8988T (cell line): ENCODE data around the gene KIAA1671.
A peak's percentile ranks its signal among the peaks of the same experiment; 100 is the strongest.

ENCODE experiments used
- DNase-seq: peaks from one replicate; pipeline ENCODE4 v3.0.0; 2011

The KIAA1671 gene

DNA sequence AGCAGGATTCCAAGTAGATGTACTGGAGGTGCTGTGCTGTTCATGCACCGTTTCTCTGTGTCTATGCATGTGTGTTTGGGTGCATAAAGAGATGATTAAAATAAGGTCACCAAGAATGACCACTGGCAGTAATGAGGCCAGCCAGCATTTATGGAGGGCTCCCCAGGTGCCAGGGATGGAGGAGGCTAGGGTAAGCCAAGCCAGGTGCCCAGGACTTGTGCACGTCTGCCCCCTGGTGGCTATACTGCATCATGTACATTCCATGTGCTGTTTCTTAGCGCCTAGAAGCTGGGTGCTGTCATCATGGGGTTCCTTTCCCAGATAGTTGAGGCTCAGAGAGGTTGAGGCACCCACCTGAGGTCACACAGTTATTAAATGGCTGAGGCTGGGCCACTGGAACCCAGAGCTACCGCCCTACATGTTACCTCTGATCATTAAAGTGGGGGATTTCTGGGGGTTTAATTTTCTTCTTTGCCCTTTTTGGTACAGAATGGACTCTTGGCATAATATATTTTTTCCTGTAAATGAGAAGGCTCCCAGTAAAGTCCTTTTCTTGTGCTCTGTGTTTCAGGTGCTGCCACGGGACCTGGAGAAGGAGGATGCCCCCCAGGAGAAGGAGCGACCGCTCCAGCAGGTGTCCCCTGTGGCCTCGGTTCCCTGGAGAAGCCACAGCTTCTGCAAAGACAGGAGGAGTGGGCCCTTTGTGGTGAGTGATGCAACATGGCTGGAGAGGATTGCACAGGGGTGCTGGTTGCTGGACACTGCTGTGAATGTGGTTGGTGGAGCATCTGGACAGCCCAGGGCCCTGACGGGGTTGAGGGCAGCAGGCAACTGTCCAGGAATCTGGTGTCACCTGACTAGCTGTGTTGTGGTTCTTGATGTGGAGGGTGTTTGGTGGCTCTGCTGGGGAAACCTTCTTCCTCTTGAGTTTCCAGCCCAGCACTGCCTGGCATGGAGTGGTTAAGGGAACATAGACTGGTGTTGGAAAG lies 96.4 kb downstream of the KIAA1671 start:
- peak; percentile 65 for DNase-seq

DNA sequence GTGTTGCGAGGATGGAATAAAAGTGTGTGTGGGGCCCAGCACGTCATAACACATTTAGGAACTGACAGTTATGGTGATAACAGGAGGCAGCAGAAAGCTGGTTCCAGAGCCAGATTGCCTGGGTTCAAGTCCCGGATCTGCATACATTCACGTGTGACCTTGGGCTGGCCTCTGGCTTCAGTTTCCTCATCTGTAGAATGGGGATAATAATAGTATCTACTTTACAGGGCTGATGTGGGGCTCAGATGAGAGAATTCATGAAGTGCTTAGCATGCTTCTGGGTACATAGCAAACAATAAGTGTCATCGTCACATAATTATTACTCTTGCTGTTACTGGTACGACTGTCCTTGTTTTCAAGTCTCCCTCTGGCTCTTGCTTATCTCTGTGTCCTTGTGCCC lies 97.3 kb downstream of the KIAA1671 start:
- no peak for DNase-seq

DNA sequence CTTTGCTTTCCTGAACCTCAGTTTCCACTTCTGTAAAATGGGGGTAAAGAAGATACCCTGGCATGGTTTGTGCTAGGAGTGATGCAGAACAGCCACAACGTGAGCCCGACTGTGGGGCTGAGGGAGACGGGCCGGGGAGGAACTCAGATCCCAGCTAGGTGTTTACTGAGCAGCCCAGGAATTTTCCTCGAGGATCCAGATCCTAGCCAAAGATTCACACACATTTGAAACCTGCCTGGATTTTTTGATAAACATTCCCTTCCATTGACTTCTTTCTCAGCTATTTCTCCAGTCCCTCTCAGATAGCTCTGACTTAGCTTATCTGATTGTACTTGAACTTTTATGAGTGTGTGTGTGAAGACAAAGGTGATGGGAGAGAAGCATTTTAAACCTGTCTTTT lies 98.0 kb downstream of the KIAA1671 start:
- DNase-seq = no peak

- no peak for DNase-seq
Measured at GRCh38 chr22:25051073-25051472, 98.6 kb downstream of the KIAA1671 start.

GRCh38 chr22:25051983-25052710 lies 99.6 kb downstream of the KIAA1671 start:
- no peak for DNase-seq

DNA sequence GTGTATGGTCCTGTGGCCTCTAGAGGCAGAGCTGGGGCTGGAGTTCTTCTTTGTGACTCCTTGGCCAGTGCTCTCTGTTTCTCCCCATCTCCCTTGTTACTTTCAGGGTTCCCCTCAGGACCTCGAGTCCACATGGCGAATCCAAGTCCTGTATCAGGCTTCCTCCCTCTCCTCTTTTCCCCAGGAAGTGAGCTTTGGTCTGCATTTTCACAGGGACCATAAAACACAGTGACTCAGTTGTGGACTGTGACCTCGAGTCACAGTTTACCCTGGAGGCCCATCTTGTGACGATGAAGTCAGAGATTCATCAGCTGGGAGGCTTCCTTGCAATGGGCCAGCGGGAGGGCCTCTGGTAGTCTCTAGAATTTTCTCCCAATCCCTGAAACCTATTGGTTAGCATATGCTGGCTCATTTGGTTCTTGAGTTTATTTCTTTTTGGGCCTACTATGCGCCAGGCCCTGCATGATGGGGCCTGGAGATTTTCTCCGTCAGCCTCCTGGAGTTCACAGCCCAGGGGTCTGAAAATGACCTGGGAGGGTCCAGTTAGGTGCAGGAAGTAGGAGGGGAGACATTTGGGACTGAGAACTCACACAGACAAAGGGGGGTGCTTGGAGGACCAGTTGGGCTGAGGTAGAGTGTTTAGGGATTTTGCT lies 100.8 kb downstream of the KIAA1671 start:
- no peak for DNase-seq

- DNase-seq = no peak
Measured at GRCh38 chr22:25054943-25055511, 102.5 kb downstream of the KIAA1671 start.

GRCh38 chr22:25057013-25057881 lies 104.7 kb downstream of the KIAA1671 start:
- peak; percentile 69 for DNase-seq

DNA sequence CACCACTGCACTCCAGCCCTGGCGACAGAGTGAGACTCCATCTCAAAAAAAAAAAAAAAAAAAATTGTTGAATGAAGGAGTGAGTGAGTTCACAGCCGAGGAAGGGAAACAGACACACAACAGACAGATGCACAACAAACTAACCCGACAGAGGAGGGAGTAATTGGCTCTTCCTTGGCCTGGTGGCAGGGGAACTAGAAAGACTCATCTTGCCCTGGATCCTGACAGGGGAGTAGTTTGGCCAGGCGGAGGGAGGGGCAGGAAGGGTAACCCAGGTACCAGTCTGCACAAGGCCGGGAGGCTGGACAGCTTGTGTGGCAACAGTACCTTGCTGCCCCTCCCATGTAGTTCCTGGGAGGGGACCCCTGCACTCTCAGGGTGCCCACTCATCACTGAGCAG lies 106.9 kb downstream of the KIAA1671 start:
- DNase-seq = no peak

- no peak for DNase-seq
Measured at GRCh38 chr22:25060522-25061071, 108.1 kb downstream of the KIAA1671 start.

- no peak for DNase-seq
Measured at GRCh38 chr22:25061134-25061533, 108.6 kb downstream of the KIAA1671 start.

DNA sequence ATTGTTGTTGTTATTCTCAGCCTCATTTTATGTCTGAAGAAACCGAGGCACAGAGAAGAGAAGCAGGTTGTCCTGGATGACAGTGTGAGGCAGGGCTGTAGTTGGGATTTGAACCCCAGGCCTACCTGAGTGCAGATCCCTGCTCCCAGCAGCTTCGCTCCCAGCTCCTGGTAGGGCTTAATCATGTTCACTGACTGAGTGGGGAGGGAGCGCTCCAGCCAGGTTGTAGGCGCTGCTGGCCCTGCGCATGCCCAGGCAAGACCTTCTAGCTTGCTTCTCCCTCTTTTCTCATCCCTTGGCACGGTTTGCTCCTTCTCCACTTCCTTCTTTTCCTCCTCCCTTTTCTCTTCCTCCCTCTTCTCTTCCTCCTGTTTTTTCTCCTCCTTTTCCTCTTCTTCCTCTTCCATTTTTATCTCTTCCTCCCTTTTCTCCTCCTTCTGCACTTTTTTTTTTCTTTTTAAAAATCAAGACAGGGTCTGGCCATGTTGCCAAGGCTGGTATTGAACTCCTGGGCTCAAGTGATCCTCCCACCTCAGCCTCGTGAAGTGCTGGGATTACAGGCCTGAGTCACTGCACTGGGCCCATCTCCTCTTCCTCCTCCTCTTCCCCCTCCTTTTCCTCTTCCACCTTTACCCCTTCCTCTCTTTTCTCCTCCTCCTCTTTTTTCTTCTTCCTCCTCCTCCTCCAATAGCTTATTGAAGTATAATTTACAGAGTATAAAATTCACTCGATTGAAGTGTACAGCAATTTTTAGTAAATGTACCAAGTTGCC lies 109.3 kb downstream of the KIAA1671 start:
- no peak for DNase-seq

- DNase-seq = no peak
Measured at GRCh38 chr22:25062386-25063085, 110.0 kb downstream of the KIAA1671 start.

DNA sequence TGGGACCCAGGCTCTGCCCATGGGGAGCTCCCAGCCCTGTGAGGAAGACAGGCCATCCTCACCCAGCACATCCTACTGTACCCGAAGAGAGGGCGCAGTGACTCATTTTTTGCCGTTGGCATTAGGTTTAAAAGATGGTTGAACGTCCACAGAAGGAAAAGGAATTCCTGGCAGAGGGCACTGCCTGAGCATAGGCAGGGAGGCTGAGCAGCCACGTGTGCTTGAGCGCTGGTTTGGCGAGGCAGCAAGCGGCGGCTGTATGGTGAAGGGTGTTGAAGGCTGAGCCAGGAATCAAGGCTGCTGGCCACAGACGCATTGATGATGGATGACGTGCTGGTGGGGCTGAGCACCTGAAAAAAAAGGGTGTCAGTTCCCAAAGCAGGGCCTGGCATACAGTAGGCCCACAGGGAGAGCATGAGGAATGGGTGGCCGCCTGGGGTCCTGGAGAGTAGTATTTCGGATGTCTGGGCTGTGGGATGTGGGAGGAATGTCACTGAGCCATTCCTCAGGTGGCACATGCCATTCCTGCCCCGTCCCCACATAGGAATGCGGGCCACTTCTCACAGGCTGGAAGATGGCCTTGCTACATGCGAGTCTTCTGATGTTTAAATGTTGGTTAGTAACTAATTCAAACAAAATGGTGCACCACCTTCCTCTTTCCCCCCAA lies 112.5 kb downstream of the KIAA1671 start:
- no peak for DNase-seq

DNA sequence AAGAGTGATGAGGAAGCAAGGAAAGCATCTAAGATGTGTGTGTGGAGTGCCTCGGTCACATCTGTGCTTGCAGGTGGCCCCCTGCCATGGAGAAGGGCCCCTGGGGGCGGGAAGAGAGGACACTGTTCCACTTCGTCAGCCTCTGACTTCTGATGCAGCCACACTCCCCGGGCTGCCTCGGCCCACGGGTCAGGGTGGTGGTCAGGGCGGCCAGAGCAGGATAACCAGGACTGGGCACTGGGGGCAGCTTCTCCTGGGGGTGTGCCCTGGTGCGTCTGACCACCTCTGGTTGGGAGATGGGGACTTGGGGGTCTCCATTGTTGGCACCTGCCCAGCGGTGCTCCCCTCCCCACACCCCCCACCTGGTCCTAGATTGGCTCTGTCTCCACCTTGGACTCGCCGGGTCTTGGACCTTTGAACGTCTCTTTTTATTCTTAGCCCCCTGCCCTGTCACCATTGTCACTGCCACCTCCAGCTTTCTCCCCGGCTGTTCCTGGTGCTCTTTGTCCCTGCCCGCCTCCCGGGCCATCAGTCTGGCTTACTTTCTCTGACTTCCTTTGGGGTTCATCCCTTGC lies 114.4 kb downstream of the KIAA1671 start:
- no peak for DNase-seq

DNA sequence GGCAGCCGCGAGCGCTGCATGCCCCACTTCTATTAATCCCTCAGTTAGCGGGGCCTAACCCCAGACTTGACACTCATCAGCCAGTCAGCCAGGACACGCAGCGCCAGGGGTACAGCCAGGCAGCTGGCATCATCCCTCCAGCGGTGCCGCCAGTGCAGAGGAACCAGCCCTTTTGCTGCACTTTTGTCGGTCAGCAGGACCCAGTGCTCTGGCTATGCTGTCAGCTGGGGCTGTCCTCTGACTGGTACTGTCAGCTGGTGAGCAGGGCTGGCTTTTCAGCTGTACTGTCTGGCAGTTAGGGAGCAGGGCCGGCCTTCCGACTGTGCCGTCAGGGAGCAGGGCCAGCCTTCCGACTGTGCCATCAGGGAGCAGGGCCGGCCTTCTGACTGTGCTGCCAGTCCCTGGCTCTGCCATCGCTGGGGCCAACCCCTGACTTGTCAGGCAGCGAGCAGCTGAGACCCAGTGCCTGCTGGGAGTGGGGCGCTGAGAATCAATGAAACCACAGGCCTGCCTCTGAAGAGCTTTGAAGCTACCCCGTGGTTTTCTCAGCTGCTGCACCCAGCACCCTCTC lies 115.4 kb downstream of the KIAA1671 start:
- DNase-seq = no peak

DNA sequence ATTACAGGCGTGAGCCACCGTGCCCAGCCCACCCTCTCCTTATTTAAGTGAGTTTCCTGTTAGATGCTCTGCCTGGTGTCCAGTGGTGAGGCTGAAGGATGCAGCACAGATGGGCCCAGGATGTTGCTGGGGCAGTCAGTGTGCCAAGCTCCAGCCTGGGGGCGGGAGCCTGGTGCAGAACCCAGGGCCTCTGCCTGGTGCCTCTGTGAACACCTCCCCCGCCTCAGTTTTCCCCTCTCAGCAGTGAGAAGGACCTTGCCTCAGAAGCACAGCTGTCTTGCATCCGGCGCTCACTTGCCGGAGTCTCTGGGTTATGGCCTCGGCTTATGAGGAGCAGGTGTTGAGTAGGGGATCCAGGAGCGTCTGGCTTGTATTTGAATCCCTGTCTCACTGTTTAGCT lies 116.2 kb downstream of the KIAA1671 start:
- DNase-seq = no peak

- no peak for DNase-seq
Measured at GRCh38 chr22:25069426-25069757, 116.9 kb downstream of the KIAA1671 start.
